Prostate gland (tissue), 2 donors: Measurements from ENCODE around the gene C1orf21. TPM values are rescaled to one million over a fixed set of nuclear protein-coding genes. Genes with fewer than 3 reads are reported as not detected.
A peak's percentile ranks its signal among the peaks of the same experiment; 100 is the strongest.

Source experiments
- DNase-seq: peaks from one replicate; pipeline ENCODE4 v3.0.0-alpha.2; 2019; ENCODE audit warnings: low spot score
- H3K27ac ChIP-seq, 2 donors: fragments of 200-600 bp; sonication (generic); 2 replicates each; pipeline ENCODE4 v1.5.1; 2017 to 2019
- H3K27me3 ChIP-seq: fragments of 200-600 bp; sonication (generic); replicated peaks from 2 replicates; pipeline ENCODE4 v1.5.1; 2019; ENCODE audit not compliant: insufficient read depth
- H3K36me3 ChIP-seq, 2 donors: fragments of 200-600 bp; sonication (generic); 1 replicate in 1 of 2; 2 replicates in 1 of 2; pipeline versions ENCODE4 v1.5.1 to v1.8.1; 2017 to 2019
- H3K4me1 ChIP-seq: fragments of 200-600 bp; sonication (generic); replicated peaks from 2 replicates; pipeline ENCODE4 v1.5.1; 2019
- H3K4me3 ChIP-seq, 2 donors: fragments of 200-600 bp; sonication (generic); 2 replicates each; pipeline ENCODE4 v1.5.1; 2017 to 2019
- H3K9me3 ChIP-seq: fragments of 200-600 bp; sonication (generic); 2 replicates; pipeline ENCODE4 v1.5.1; 2017
- CTCF ChIP-seq, 4 experiments: fragments of 200-600 bp in 2 of 4; fragments of 450-650 bp in 2 of 4; sonication (generic) in 2 of 4; IDR thresholded peaks; 1 replicate in 3 of 4; 2 replicates in 1 of 4; pipeline ENCODE4 v1.5.1; 2016 to 2019; ENCODE audit warnings: antibody characterized with exemption in 4 of 4, mild to moderate bottlenecking in 2 of 4, moderate library complexity in 2 of 4
- POLR2A ChIP-seq: fragments of 450-650 bp; IDR thresholded peaks from one replicate; pipeline ENCODE4 v1.6.1; 2016; ENCODE audit warnings: antibody characterized with exemption, mild to moderate bottlenecking
- POLR2AphosphoS5 ChIP-seq: sonication (generic); formaldehyde crosslinking; IDR thresholded peaks from one replicate; pipeline ENCODE4 v1.6.1; 2017; ENCODE audit warnings: antibody characterized with exemption
- WGBS: methylation state at CpG from one replicate; pipeline ENCODE4 v1.1.5; 2018; 5-methylcytosine and 5-hydroxymethylcytosine counted together
- intact Hi-C: fragments of 100-400 bp; cut with DNase I; formaldehyde crosslinking; loops from one replicate; pipeline ENCODE4 v1.14.2; 2022
- total RNA-seq, 2 donors: library from RNA; depleted of rRNA; stranded (reverse); fragments of >200 nt; gene quantifications; one replicate each; pipeline ENCODE4 v1.1.0, GENCODE V29; 2016

Gene C1orf21
- total RNA-seq, 2 donors from 2014 or later = 28.8 to 79.3 TPM

- no peaks in the 10 kb centered on the region for H3K27me3 ChIP-seq
- 80% methylated on average over 2 of the region's 2 CpGs for WGBS
Observed at GRCh38 chr1:184641894-184642293, 255.1 kb downstream of the C1orf21 start.

GRCh38 chr1:184643661-184644060 is 256.8 kb downstream of the C1orf21 start:
- H3K27ac ChIP-seq = no peak overlapping the region
- peaks cover 4% of the 10 kb centered on the region for H3K4me1 ChIP-seq
- WGBS = 63% methylated on average over 1 of the region's 1 CpG
- intact Hi-C loops = no loop called here
- no peak for DNase-seq
- H3K36me3 ChIP-seq = no peaks in the 10 kb centered on the region
- no peaks in the 10 kb centered on the region for H3K9me3 ChIP-seq
- TF ChIP-seq POLR2AphosphoS5 (no peak), CTCF (IDR thresholded peaks at IDR 0.05) (no peak), POLR2A (no peak)
- H3K27me3 ChIP-seq = no peaks in the 10 kb centered on the region
- H3K4me3 ChIP-seq = no peak overlapping the region

More at GRCh38 chr1:184641894-184642293, 255.1 kb downstream of the C1orf21 start:
- Histone ChIP-seq H3K36me3 (no peaks in the 10 kb centered on the region), H3K4me1 (peaks cover 4% of the 10 kb centered on the region), H3K9me3 (no peaks in the 10 kb centered on the region), H3K27ac (no peak overlapping the region), H3K4me3 (no peak overlapping the region)
- TF ChIP-seq CTCF (IDR thresholded peaks at IDR 0.05) (no peak), POLR2A (no peak)
- intact Hi-C loops = no loop called here
- no peak for DNase-seq

- intact Hi-C loops = no loop called here
- Histone ChIP-seq H3K4me1 (peaks cover 4% of the 10 kb centered on the region), H3K27me3 (no peaks in the 10 kb centered on the region), H3K4me3 (no peak overlapping the region), H3K27ac (no peak overlapping the region), H3K36me3 (no peaks in the 10 kb centered on the region), H3K9me3 (no peaks in the 10 kb centered on the region)
- no peak for DNase-seq
- no peak for TF ChIP-seq CTCF (IDR thresholded peaks at IDR 0.05)
- no peak for TF ChIP-seq POLR2A
- TF ChIP-seq POLR2AphosphoS5 = no peak
- 97% methylated on average over 11 of the region's 11 CpGs for WGBS
Observed at GRCh38 chr1:184644771-184645170, 257.9 kb downstream of the C1orf21 start.

GRCh38 chr1:184646178-184646701 is 259.4 kb downstream of the C1orf21 start:
- DNase-seq = no peak
- TF ChIP-seq CTCF (IDR thresholded peaks at IDR 0.05) (no peak), POLR2AphosphoS5 (no peak)
- H3K36me3 ChIP-seq = no peaks in the 10 kb centered on the region
- no peaks in the 10 kb centered on the region for H3K4me1 ChIP-seq
- 88% methylated on average over 3 of the region's 3 CpGs for WGBS
- no peak overlapping the region for H3K4me3 ChIP-seq
- intact Hi-C loops = no loop called here
- H3K9me3 ChIP-seq = no peaks in the 10 kb centered on the region
- H3K27ac ChIP-seq = peak overlapping the region in 1 of 2 donors; percentile 20
- no peaks in the 10 kb centered on the region for H3K27me3 ChIP-seq

GRCh38 chr1:184646824-184647223 is 260.0 kb downstream of the C1orf21 start:
- no peak for TF ChIP-seq CTCF (IDR thresholded peaks at IDR 0.05)
- TF ChIP-seq POLR2AphosphoS5 = peak; percentile 47
- intact Hi-C loops = no loop called here
- Histone ChIP-seq H3K27me3 (no peaks in the 10 kb centered on the region), H3K4me3 (no peak overlapping the region), H3K27ac (peak overlapping the region; percentile 4 to 20), H3K36me3 (no peaks in the 10 kb centered on the region), H3K4me1 (no peaks in the 10 kb centered on the region), H3K9me3 (no peaks in the 10 kb centered on the region)
- WGBS = 73% methylated on average over 3 of the region's 3 CpGs
- DNase-seq = no peak
